Progenitor cell of endocrine pancreas (in vitro differentiated cells): ENCODE measurements around the gene MTMR3. TPM values are rescaled to one million over a fixed set of nuclear protein-coding genes. Genes with fewer than 3 reads are reported as not detected.

Source experiments
- DNase-seq: peaks from one replicate; pipeline ENCODE4 v3.0.0; 2021; ENCODE audit warnings: low spot score; ENCODE audit not compliant: unreplicated experiment
- H3K27ac Mint-ChIP-seq: 2 replicates; pipeline ENCODE4 v1.8.0; 2021; ENCODE audit warnings: mild to moderate bottlenecking, moderate library complexity, mixed read lengths
- H3K27me3 Mint-ChIP-seq: 2 replicates; pipeline ENCODE4 v1.8.0; 2021; ENCODE audit warnings: mixed read lengths
- H3K36me3 Mint-ChIP-seq: 2 replicates; pipeline ENCODE4 v1.8.0; 2022; ENCODE audit warnings: mixed read lengths; ENCODE audit not compliant: insufficient read depth
- H3K4me1 Mint-ChIP-seq: 2 replicates; pipeline ENCODE4 v1.8.0; 2021; ENCODE audit warnings: low read depth, mixed read lengths
- H3K4me3 Mint-ChIP-seq: 2 replicates; pipeline ENCODE4 v1.8.0; 2021; ENCODE audit warnings: low read depth, mild to moderate bottlenecking, moderate library complexity, mixed read lengths
- H3K9me3 Mint-ChIP-seq: 2 replicates; pipeline ENCODE4 v1.8.0; 2021; ENCODE audit warnings: low read depth, mixed read lengths
- CTCF ChIP-seq: fragments of 200-600 bp; sonication (generic); IDR thresholded peaks from one replicate; pipeline ENCODE4 v1.5.0; 2021; ENCODE audit warnings: antibody characterized with exemption, mild to moderate bottlenecking; ENCODE audit not compliant: unreplicated experiment
- total RNA-seq: library from RNA; stranded (reverse); gene quantifications from 2 replicates; pipeline ENCODE4 v1.2.1, GENCODE V29; 2021

MTMR3 gene
- total RNA-seq, 1 donor from 2014 or later = 51.0 TPM

- Mint-ChIP-seq H3K27me3 (no peaks in the 10 kb centered on the region), H3K9me3 (no peaks in the 10 kb centered on the region), H3K4me3 (no peak overlapping the region), H3K4me1 (peaks cover 19% of the 10 kb centered on the region), H3K36me3 (peaks cover 2% of the 10 kb centered on the region), H3K27ac (no peak overlapping the region)
- no peak for DNase-seq
- no peak for TF ChIP-seq CTCF
These were observed 21.0 kb downstream of the MTMR3 start for GRCh38 chr22:29904020-29904419.

DNA sequence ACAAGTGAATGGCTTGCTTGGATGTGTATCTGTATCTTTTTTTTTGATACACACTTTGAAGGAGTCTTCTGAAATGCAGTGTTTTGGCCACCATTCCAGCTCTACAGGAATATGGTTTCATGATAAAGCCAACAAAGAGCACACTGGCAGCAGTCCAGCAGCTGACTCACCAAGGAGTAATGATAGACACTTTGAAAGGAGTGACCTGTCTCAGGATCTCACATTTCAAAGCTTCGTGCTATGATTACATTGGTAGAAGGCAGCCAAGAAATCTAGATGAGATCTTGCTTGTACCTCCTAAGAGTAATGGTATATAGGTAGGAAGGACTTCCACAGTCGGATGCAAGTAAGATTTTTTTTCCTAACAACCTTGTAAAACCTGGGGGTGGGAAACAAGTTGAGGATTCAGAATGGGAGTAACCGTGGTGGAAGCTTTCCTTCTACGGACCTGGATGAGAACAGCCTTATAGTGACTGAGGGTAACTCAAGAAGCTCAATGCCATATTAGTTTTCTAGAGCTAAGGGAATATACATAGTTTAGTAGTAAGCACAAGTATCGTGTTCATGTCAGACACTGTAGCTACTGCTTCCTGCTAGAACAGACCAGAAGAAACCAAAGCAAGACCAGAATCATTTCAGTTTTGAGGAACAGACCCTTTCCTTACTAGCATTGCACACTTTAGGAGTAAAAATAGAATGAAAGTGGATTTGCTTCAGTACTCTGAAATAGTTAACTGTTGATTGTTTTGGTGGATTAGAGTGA is 25.0 kb downstream of the MTMR3 start:
- DNase-seq = no peak
- H3K27ac Mint-ChIP-seq = no peak overlapping the region
- no peaks in the 10 kb centered on the region for H3K9me3 Mint-ChIP-seq
- H3K27me3 Mint-ChIP-seq = no peaks in the 10 kb centered on the region
- TF ChIP-seq CTCF = no peak
- H3K4me3 Mint-ChIP-seq = no peak overlapping the region
- H3K4me1 Mint-ChIP-seq = peaks cover 24% of the 10 kb centered on the region
- no peaks in the 10 kb centered on the region for H3K36me3 Mint-ChIP-seq

DNA sequence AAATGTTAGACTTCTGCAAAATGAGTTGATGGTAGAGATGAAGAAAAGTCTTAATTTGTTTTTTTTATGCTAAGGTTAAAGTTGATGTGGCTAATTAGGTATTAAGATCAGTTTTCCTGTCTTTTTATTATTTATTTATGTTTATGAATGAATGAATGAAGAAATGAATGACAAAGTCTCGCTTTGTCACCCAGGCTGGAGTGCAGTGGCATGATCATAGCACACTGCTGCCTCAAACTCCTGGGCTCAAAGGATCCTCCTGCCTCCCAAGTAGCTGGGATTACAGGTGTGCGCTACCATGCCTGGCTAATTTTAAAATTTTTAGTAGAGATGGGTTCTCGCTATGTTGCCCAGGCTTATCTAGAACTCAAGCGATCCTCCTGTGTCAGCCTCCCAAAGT is 29.2 kb downstream of the MTMR3 start:
- Mint-ChIP-seq H3K27ac (no peak overlapping the region), H3K4me1 (peaks cover 37% of the 10 kb centered on the region), H3K27me3 (no peaks in the 10 kb centered on the region), H3K9me3 (no peaks in the 10 kb centered on the region), H3K36me3 (no peaks in the 10 kb centered on the region), H3K4me3 (no peak overlapping the region)
- DNase-seq = no peak
- TF ChIP-seq CTCF = no peak

DNA sequence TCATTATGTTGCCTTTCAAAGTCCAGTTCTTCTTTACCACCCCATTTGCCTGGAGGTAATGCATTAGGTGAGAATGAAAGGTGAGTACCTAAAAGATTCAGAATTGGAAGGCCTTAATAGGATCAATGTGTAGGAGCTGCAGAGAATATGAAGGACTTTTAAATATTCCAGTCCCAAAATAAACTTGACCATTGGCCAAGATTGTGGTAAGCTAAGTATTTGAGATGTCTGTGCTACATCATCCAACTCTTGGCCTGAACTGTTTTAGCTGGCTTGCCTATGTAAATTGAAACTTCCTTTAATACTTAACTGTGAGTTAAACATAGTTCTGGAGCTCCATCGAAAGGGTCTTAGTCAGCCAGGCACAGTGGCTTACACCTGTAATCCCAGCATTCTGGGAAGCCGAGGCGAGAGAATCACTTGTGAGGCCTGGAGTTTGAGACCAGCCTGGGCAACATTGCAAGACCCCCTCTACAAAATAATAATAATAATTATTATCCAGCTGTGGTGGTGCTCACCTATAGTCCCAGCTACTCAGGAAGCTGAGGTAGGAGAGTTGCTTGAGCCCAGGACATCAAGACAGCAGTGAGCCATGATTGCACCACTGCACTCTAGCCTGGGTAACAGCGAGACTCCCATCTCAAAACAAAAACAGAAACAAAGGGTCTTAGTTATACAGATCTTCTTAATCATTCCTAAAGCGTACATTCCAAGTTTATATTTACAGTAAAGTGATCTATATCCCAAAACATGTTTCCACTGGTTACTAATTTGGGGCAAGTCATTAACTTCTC is 29.8 kb downstream of the MTMR3 start:
- Mint-ChIP-seq H3K9me3 (no peaks in the 10 kb centered on the region), H3K4me3 (no peak overlapping the region), H3K27me3 (no peaks in the 10 kb centered on the region), H3K36me3 (no peaks in the 10 kb centered on the region), H3K27ac (no peak overlapping the region), H3K4me1 (peaks cover 32% of the 10 kb centered on the region)
- TF ChIP-seq CTCF = no peak
- DNase-seq = no peak

DNA sequence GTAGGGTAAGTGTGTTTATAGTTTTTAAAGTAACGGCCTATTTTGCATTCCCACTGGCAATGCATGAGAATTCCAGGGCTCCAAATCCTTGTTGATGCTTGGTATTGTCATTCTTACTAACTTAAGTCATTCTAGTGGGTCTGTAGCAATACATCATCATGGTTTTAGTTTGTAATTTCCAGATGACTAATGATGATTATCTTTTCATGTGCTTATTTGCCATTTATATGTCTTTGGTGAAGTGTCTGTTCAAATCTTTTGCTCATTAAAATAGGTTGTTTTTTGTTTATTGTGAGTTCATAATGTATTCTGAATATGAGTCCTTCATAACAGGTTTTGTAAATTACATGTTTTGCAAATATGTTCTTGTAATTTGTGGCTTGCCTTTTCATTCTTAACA is 31.2 kb downstream of the MTMR3 start:
- Mint-ChIP-seq H3K36me3 (no peaks in the 10 kb centered on the region), H3K9me3 (no peaks in the 10 kb centered on the region), H3K27ac (no peak overlapping the region), H3K4me1 (peaks cover 21% of the 10 kb centered on the region), H3K4me3 (no peak overlapping the region), H3K27me3 (no peaks in the 10 kb centered on the region)
- no peak for TF ChIP-seq CTCF
- DNase-seq = no peak
